ENCODE data around the gene PCSK2. TPM values are rescaled to one million over a fixed set of nuclear protein-coding genes. Genes with fewer than 3 reads are reported as not detected.

PCSK2 gene
- total RNA-seq, 4 donors from 2014 or later, result 0.63 TPM; not detected in 3

DNA sequence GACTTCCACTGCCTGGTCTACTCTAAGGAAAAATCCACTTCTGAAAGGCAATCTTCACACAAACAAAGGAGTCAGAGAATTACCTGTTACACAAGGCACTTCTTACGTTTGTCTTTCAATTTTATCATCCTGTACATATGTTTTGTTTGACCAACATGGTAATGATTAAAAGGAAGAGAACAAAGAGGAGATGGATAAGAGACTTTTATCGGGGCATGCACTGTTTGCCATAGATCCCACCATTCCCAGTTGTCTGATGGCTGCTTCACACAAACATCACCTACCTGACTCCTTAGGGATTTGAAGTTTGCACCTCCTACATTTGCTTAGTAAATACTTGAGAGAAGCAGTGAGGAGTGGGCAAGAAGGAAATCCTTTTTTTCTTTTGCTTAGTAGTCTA, 217.3 kb downstream of the PCSK2 start:
- TF ChIP-seq, protein P1, sequence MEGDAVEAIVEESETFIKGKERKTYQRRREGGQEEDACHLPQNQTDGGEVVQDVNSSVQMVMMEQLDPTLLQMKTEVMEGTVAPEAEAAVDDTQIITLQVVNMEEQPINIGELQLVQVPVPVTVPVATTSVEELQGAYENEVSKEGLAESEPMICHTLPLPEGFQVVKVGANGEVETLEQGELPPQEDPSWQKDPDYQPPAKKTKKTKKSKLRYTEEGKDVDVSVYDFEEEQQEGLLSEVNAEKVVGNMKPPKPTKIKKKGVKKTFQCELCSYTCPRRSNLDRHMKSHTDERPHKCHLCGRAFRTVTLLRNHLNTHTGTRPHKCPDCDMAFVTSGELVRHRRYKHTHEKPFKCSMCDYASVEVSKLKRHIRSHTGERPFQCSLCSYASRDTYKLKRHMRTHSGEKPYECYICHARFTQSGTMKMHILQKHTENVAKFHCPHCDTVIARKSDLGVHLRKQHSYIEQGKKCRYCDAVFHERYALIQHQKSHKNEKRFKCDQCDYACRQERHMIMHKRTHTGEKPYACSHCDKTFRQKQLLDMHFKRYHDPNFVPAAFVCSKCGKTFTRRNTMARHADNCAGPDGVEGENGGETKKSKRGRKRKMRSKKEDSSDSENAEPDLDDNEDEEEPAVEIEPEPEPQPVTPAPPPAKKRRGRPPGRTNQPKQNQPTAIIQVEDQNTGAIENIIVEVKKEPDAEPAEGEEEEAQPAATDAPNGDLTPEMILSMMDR (IDR thresholded peaks at IDR 0.05), result no peak
- no peak for ATAC-seq (ENCODE audit: low FRiP score)
- no peak for DNase-seq (ENCODE audit: low spot score)

DNA sequence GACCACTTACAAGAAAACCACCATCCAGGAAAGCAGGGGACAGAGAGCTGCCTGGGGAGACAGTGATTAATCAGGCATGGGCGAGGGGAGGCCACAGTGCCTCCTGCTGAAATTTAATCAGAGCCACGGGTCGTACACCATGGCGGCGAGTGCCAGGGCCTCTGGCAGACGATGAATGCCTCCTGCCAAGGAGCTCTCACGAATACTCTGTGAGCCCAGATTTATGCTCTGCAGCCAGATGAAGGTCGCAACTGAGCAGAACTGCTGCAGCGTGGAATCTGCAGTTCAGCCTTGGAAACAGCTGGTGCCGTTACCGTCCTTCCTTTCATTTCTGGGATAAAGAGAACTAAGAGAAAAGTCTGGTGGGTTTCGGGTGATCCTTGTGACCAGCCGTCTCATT, 218.7 kb downstream of the PCSK2 start:
- TF ChIP-seq, protein P1 (IDR thresholded peaks at IDR 0.05), result no peak
- ATAC-seq (ENCODE audit: low FRiP score) (no peak), DNase-seq (ENCODE audit: low spot score) (no peak)

DNA sequence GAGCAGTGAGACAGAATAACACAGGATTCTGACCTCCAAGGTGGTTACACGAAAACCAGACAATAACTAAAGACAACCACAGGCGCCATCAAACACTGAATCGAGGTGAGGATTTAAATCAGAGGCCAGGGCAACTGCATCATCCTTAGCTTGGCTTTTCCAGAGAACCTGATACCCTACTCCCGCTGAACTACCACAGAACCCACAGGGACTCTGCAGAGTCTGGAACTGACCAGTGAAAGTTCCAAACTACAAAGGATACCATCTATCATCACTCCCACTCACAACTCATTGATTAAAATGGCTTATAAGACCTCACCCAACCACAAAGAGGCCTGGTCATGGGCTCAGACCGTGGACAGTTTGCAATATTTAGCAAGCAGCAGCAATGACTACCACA, 219.3 kb downstream of the PCSK2 start:
- no peak for DNase-seq (ENCODE audit: low spot score)
- TF ChIP-seq, protein P1 (IDR thresholded peaks at IDR 0.05), result no peak
- no peak for ATAC-seq (ENCODE audit: low FRiP score)

DNA sequence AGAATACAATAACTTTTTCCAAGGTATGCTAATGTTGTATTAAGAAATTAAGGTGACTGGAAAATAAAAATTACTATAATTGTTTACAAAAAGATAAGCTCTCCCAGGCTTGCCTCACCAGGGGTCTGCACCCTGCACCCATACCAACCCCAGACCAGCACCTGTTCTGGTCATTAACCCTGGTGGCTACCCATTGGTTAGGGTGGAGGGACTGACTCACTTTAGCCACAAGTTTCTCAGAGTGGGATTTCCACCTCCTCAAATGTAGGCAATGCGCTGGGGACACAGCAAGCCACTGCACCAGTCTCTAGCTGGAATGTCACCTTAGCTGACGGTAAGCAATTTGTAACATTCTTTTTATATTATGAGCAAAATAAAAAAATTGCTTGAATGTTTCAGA, 221.2 kb downstream of the PCSK2 start:
- TF ChIP-seq, protein P1 (IDR thresholded peaks at IDR 0.05), result no peak
- ATAC-seq (ENCODE audit: low FRiP score) (no peak), DNase-seq (ENCODE audit: low spot score) (no peak)

DNA sequence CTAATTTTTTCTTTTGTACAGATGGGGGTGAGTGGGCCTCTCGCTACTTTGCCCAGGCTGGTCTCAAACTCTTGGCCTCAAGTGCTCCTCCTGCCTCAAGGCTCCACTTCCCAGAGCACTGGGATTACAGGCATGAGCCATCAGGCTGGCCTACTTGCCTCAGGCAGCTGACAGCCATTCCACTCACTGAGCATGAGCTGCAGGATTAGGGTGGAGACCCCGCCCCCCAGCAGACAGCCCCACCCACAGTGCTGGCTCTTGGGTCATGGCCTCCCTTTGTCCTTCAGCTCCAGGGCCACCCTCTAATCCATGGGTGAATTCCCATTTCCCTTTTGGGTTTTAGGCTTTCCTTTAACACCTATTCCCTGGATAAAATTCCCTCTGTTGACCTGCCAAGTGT, 222.2 kb downstream of the PCSK2 start:
- ATAC-seq (ENCODE audit: low FRiP score) (no peak), DNase-seq (ENCODE audit: low spot score) (no peak)
- TF ChIP-seq, protein P1 (IDR thresholded peaks at IDR 0.05), result no peak

DNA sequence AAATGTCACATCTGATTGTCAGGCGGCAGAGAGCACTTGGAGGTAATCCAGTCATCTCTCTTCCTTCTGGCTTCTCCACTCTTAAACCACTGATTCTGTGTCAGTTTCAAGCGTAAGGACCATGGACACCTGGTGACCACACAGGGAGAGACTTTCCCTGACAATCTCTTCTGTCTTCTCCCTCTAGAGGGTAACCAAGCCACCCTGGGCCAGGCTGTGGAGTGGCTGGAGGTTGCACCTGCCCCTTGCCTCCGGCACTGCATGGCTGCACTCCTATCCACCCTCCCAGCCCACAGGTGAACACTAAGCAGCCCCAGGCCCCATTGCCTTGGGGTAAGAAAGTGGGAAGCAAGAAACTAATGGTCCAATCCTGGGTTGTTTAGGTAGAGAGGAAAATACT, 225.6 kb downstream of the PCSK2 start:
- TF ChIP-seq, protein P1 (IDR thresholded peaks at IDR 0.05), result no peak
- no peak for ATAC-seq (ENCODE audit: low FRiP score)
- no peak for DNase-seq (ENCODE audit: low spot score)

DNA sequence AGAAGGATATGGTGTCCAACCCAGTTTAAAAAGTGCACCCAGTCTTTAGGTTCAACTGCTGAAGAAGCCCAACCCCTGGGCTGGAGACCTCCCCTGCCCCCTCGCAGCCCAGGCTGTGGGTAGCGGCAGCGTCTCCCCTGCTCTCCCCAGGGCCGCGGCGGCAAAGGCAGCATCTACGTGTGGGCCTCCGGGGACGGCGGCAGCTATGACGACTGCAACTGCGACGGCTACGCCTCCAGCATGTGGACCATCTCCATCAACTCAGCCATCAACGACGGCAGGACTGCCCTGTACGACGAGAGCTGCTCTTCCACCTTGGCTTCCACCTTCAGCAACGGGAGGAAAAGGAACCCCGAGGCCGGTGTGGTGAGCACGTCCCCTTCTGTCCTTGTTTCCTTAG, 226.8 kb downstream of the PCSK2 start:
- ATAC-seq (ENCODE audit: low FRiP score) (no peak), DNase-seq (ENCODE audit: low spot score) (no peak)
- TF ChIP-seq, protein P1 (IDR thresholded peaks at IDR 0.05), result no peak

All from omental fat pad (tissue), 4 donors.